ENCODE data around the gene EMILIN2.

DNA sequence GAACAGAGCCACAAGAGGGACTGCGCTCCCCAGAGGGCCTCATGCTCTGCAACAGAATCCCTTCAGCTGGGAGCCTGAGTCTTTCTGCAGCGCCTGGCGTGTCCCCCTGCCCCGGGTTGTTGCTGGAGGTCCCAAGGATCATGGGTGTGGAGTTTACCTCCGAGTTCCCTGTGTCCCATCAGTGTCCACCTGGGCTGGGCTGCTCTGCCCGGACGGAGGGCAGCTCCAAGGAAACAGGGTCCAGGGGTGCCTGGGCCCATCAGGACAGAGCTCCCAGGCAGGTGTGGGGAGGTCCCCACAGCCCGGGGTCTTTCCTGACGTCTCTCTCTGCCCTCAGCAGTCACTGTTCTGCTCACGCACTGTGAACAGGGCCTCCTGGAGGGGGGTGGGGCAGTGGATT is 63.5 kb downstream of the EMILIN2 start:
- TF ChIP-seq POLR2A (IDR thresholded peaks at IDR 0.05): no peak
- TF ChIP-seq, protein P1, sequence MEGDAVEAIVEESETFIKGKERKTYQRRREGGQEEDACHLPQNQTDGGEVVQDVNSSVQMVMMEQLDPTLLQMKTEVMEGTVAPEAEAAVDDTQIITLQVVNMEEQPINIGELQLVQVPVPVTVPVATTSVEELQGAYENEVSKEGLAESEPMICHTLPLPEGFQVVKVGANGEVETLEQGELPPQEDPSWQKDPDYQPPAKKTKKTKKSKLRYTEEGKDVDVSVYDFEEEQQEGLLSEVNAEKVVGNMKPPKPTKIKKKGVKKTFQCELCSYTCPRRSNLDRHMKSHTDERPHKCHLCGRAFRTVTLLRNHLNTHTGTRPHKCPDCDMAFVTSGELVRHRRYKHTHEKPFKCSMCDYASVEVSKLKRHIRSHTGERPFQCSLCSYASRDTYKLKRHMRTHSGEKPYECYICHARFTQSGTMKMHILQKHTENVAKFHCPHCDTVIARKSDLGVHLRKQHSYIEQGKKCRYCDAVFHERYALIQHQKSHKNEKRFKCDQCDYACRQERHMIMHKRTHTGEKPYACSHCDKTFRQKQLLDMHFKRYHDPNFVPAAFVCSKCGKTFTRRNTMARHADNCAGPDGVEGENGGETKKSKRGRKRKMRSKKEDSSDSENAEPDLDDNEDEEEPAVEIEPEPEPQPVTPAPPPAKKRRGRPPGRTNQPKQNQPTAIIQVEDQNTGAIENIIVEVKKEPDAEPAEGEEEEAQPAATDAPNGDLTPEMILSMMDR (IDR thresholded peaks at IDR 0.05): no peak
- TF ChIP-seq POLR2AphosphoS5 (IDR thresholded peaks at IDR 0.05): no peak
- TF ChIP-seq EP300 (IDR thresholded peaks at IDR 0.05): no peak
